CD14-positive monocyte (primary cell): ENCODE results near the gene DLGAP1. TPM values are rescaled to one million over a fixed set of nuclear protein-coding genes. Genes with fewer than 3 reads are reported as not detected.

Experiments
- DNase-seq, 3 donors: peaks; one replicate each; pipeline ENCODE4 v3.0.0-alpha.2; 2011 to 2022
- H2AFZ ChIP-seq: 2 replicates; pipeline ENCODE4 v1.6.0; 2012; ENCODE audit warnings: mild to moderate bottlenecking, low read depth, low read length, inconsistent platforms; ENCODE audit not compliant: insufficient read depth, poor library complexity, severe bottlenecking
- H3K27ac ChIP-seq, 2 donors: 1 replicate in 1 of 2; 2 replicates in 1 of 2; pipeline ENCODE4 v1.5.1; 2012 to 2013; ENCODE audit warnings: low read length in 2 of 2, control low read depth in 1 of 2, inconsistent platforms in 1 of 2, low read depth in 1 of 2, mild to moderate bottlenecking in 1 of 2
- H3K27me3 ChIP-seq, 2 donors: one replicate each; pipeline versions ENCODE4 v1.6.0 to v1.6.1; 2011 to 2013; ENCODE audit warnings: low read length in 2 of 2; ENCODE audit not compliant: control insufficient read depth in 2 of 2, insufficient read depth in 2 of 2
- H3K36me3 ChIP-seq, 2 donors: replicated peaks in 1 of 2; 1 replicate in 1 of 2; 2 replicates in 1 of 2; pipeline versions ENCODE4 v1.5.1 to v1.6.1; 2012 to 2013; ENCODE audit warnings: low read length in 2 of 2, control low read depth in 1 of 2, inconsistent platforms in 1 of 2, mild to moderate bottlenecking in 1 of 2; ENCODE audit not compliant: insufficient read depth in 2 of 2, control insufficient read depth in 1 of 2
- H3K4me1 ChIP-seq, 2 donors: 1 replicate in 1 of 2; 2 replicates in 1 of 2; pipeline versions ENCODE4 v1.5.1 to v1.6.1; 2012 to 2013; ENCODE audit warnings: low read length in 2 of 2, control low read depth in 1 of 2, inconsistent platforms in 1 of 2, mild to moderate bottlenecking in 1 of 2, moderate library complexity in 1 of 2; ENCODE audit not compliant: insufficient read depth in 2 of 2, control insufficient read depth in 1 of 2
- H3K4me2 ChIP-seq: replicated peaks from 2 replicates; pipeline ENCODE3; 2012; ENCODE audit warnings: low read length, moderate library complexity, mild to moderate bottlenecking; ENCODE audit not compliant: poor library complexity, severe bottlenecking; ENCODE audit errors: extremely low read depth
- H3K4me3 ChIP-seq, 3 experiments: fragments of 200-600 bp in 1 of 3; sonication (generic) in 1 of 3; replicated peaks in 1 of 3; 1 replicate in 2 of 3; 2 replicates in 1 of 3; pipeline ENCODE4 v1.5.1; 2011 to 2013; ENCODE audit warnings: low read length in 3 of 3, mild to moderate bottlenecking in 3 of 3, control low read depth in 2 of 3, low read depth in 2 of 3, inconsistent platforms in 1 of 3, moderate library complexity in 1 of 3
- H3K79me2 ChIP-seq: 2 replicates; pipeline ENCODE4 v1.6.0; 2012; ENCODE audit warnings: mild to moderate bottlenecking, control low read depth, inconsistent platforms, low read length, moderate library complexity; ENCODE audit not compliant: insufficient read depth
- H3K9ac ChIP-seq: 2 replicates; pipeline ENCODE4 v1.6.0; 2017; ENCODE audit warnings: low read length, mild to moderate bottlenecking; ENCODE audit not compliant: insufficient read depth, poor library complexity, severe bottlenecking
- H3K9me3 ChIP-seq, 2 donors: replicated peaks in 1 of 2; 1 replicate in 1 of 2; 2 replicates in 1 of 2; pipeline versions ENCODE4 v1.5.1 to v1.6.1; 2012 to 2013; ENCODE audit warnings: low read length in 2 of 2, control low read depth in 1 of 2; ENCODE audit not compliant: control insufficient read depth in 1 of 2, insufficient read depth in 1 of 2
- H4K20me1 ChIP-seq: 2 replicates; pipeline ENCODE4 v1.6.0; 2012; ENCODE audit warnings: mild to moderate bottlenecking, low read length, control low read depth, moderate library complexity; ENCODE audit not compliant: insufficient read depth
- H3K27ac Mint-ChIP-seq, 7 donors: one replicate each; pipeline ENCODE4 v1.8.0; 2020; ENCODE audit warnings: mild to moderate bottlenecking in 7 of 7, mixed read lengths in 7 of 7, moderate library complexity in 6 of 7, inconsistent platforms in 2 of 7
- H3K27me3 Mint-ChIP-seq, 3 donors: one replicate each; pipeline ENCODE4 v1.8.0; 2021 to 2022; ENCODE audit warnings: low read depth in 3 of 3, mild to moderate bottlenecking in 3 of 3, mixed read lengths in 3 of 3, moderate library complexity in 3 of 3, inconsistent platforms in 1 of 3
- H3K36me3 Mint-ChIP-seq, 2 donors: one replicate each; pipeline ENCODE4 v1.8.0; 2020; ENCODE audit warnings: mixed read lengths in 2 of 2, inconsistent platforms in 1 of 2, mild to moderate bottlenecking in 1 of 2
- H3K4me1 Mint-ChIP-seq: one replicate; pipeline ENCODE4 v1.8.0; 2020; ENCODE audit warnings: mild to moderate bottlenecking, mixed read lengths
- H3K4me3 Mint-ChIP-seq, 2 donors: one replicate each; pipeline ENCODE4 v1.8.0; 2020; ENCODE audit warnings: mild to moderate bottlenecking in 2 of 2, mixed read lengths in 2 of 2, moderate library complexity in 1 of 2
- H3K9me3 Mint-ChIP-seq, 7 donors: one replicate each; pipeline ENCODE4 v1.8.0; 2020 to 2022; ENCODE audit warnings: mixed read lengths in 7 of 7, mild to moderate bottlenecking in 6 of 7, moderate library complexity in 6 of 7, inconsistent platforms in 2 of 7
- CTCF ChIP-seq: fragments of 200-600 bp; IDR thresholded peaks from one replicate; pipeline ENCODE4 v1.8.0; 2022; ENCODE audit warnings: antibody characterized with exemption, mild to moderate bottlenecking
- WGBS: methylation state at CpG from one replicate; pipeline ENCODE4 v1.1.5; 2013; ENCODE audit warnings: missing lambda C conversion rate; ENCODE audit not compliant: insufficient coverage; 5-methylcytosine and 5-hydroxymethylcytosine counted together
- intact Hi-C, 2 donors: fragments of 100-400 bp; cut with micrococcal nuclease; formaldehyde crosslinking; loops; one replicate each; pipeline versions ENCODE4 v1.15.0 to v1.15.1; 2023
- polyA plus RNA-seq, 3 donors: library from polyadenylated mRNA; depleted of rRNA in 1 of 3; unstranded in 2 of 3; stranded (reverse) in 1 of 3; fragments of 300-500 nt in 2 of 3; fragments of >200 nt in 1 of 3; fragmentation: Illumina TruSeq in 2 of 3; gene quantifications; 1 replicate in 2 of 3; 2 replicates in 1 of 3; pipeline ENCODE4 v1.2.3, GENCODE V29; 2012 to 2021

Gene DLGAP1
- polyA plus RNA-seq, 3 donors: 0.09 to 0.42 TPM; not detected in 1

- DNase-seq: no peak
- Histone ChIP-seq H3K27me3 (no peaks in the 10 kb centered on the region), H3K9me3 (no peaks in the 10 kb centered on the region), H4K20me1 (no peaks in the 10 kb centered on the region), H3K4me2 (no peak overlapping the region), H3K4me3 (no peak overlapping the region), H3K27ac (no peak overlapping the region), H3K4me1 (peaks cover 4% of the 10 kb centered on the region in 2 donors), H3K9ac (no peak overlapping the region), H3K36me3 (no peaks in the 10 kb centered on the region), H2AFZ (peak overlapping the region; percentile 17), H3K79me2 (no peaks in the 10 kb centered on the region)
- no peak overlapping the region for H3K27ac Mint-ChIP-seq
- no peak for TF ChIP-seq CTCF
- intact Hi-C loops: loop anchor here in 1 of 2 donors (10.0 kb wide), 1 partner anchor 187 kb away; no protein-coding TSS in a partner anchor
- peaks cover 15% of the 10 kb centered on the region for H3K4me1 Mint-ChIP-seq
- H3K36me3 Mint-ChIP-seq: no peaks in the 10 kb centered on the region
- WGBS: no CpG with 5 or more reads among the region's 3 CpGs
- peaks cover 0 to 4% (median 0%) of the 10 kb centered on the region in 3 donors for H3K27me3 Mint-ChIP-seq
- H3K4me3 Mint-ChIP-seq: no peak overlapping the region
- no peaks in the 10 kb centered on the region for H3K9me3 Mint-ChIP-seq
Observed at GRCh38 chr18:3482258-3482657, 972.8 kb downstream of the DLGAP1 start.

GRCh38 chr18:3481696-3482210 is 973.4 kb downstream of the DLGAP1 start:
- Mint-ChIP-seq H3K27ac (no peak overlapping the region), H3K4me3 (no peak overlapping the region), H3K9me3 (no peaks in the 10 kb centered on the region), H3K27me3 (peaks cover 0 to 4% (median 0%) of the 10 kb centered on the region in 3 donors), H3K4me1 (peaks cover 13% of the 10 kb centered on the region), H3K36me3 (no peaks in the 10 kb centered on the region)
- WGBS: 50% methylated on average over 4 of the region's 5 CpGs
- no peaks in the 10 kb centered on the region for H3K9me3 ChIP-seq
- peaks cover 4% of the 10 kb centered on the region in 2 donors for H3K4me1 ChIP-seq
- TF ChIP-seq CTCF: peak; percentile 48
- no peak overlapping the region for H3K4me3 ChIP-seq
- no peaks in the 10 kb centered on the region for H3K27me3 ChIP-seq
- no peaks in the 10 kb centered on the region for H4K20me1 ChIP-seq
- H3K4me2 ChIP-seq: no peak overlapping the region
- no peaks in the 10 kb centered on the region for H3K36me3 ChIP-seq
- no peaks in the 10 kb centered on the region for H3K79me2 ChIP-seq
- no peak overlapping the region for H3K9ac ChIP-seq
- H2AFZ ChIP-seq: peak overlapping the region; percentile 17
- H3K27ac ChIP-seq: no peak overlapping the region
- no peak for DNase-seq
- intact Hi-C loops: loop anchor here in 1 of 2 donors (10.0 kb wide), 1 partner anchor 187 kb away; no protein-coding TSS in a partner anchor
